ENCODE results near the gene LRRC59.
A peak's percentile ranks its signal among the peaks of the same experiment; 100 is the strongest.
"Not testable (repeated sequence)": the region's sequence is repeated elsewhere in the genome, so short reads cannot be mapped to it uniquely, and the experiment has no call there.

Gene LRRC59

DNA sequence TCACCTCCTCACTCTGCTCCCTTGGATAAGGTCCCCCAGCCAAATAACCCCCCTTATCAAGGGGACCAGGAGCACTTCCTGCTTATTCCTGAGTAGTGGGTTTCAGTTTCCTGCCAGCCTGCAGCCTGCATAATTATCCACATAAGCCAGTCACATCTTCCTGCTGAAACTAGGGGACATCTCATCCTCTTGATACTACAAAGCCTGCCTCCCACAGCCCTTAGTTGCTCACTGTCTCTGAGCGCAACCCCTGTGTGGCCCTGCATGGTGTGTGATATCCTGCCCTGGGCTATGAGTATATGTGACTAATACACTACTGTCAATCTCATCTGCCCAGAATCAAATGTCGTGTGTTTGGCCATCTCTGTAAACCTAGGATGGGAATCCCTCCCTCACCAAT, 59.4 kb downstream of the LRRC59 start:
- DNase-seq (ENCODE audit: extremely low read depth, low read depth): no peak
- H3K4me3 ChIP-seq (replicated peaks; ENCODE audit: low read depth, low read length): no peak overlapping the region
- TF ChIP-seq, protein P1, sequence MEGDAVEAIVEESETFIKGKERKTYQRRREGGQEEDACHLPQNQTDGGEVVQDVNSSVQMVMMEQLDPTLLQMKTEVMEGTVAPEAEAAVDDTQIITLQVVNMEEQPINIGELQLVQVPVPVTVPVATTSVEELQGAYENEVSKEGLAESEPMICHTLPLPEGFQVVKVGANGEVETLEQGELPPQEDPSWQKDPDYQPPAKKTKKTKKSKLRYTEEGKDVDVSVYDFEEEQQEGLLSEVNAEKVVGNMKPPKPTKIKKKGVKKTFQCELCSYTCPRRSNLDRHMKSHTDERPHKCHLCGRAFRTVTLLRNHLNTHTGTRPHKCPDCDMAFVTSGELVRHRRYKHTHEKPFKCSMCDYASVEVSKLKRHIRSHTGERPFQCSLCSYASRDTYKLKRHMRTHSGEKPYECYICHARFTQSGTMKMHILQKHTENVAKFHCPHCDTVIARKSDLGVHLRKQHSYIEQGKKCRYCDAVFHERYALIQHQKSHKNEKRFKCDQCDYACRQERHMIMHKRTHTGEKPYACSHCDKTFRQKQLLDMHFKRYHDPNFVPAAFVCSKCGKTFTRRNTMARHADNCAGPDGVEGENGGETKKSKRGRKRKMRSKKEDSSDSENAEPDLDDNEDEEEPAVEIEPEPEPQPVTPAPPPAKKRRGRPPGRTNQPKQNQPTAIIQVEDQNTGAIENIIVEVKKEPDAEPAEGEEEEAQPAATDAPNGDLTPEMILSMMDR (IDR thresholded peaks at IDR 0.05; ENCODE audit: low read depth, low read length, missing control alignments): no peak

DNA sequence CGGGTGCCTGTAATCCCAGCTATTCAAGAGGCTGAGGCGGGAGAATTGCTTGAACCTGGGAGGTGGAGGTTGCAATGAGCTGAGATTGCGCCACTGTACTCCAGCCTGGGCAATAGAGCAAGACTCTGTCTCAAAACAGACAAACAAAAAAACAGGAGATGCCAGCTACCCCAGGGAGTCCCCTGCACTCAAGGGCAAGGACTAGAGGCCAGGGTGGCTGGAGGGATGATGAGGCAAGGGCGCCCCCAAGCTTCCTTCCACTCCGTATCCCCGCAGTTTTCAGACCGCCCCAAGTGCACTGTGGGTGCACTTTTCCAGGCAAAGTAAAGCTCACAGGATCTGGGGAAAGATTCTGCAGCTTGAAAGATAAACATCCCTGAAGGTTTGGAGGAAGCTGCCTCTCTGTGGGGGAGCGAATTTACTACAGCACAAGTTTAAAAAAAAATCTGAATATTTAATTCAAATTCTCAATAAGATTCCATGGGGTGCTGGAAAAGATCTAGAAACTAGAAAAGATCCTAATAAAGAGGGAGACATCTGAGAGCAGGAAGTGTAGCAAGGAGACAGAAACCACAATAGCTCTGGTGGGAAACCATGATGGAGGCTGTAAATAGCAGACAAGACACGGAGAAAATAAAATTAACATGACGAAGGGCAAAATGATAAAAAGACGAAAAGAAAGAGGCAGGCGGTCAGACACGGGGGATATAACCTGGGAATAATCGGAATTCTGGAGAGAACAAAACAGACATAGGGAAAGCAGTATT, 63.8 kb downstream of the LRRC59 start:
- TF ChIP-seq, protein P1 (IDR thresholded peaks at IDR 0.05; ENCODE audit: low read depth, low read length, missing control alignments): peak; percentile 13
- DNase-seq (ENCODE audit: extremely low read depth, low read depth): not testable (repeated sequence)

DNA sequence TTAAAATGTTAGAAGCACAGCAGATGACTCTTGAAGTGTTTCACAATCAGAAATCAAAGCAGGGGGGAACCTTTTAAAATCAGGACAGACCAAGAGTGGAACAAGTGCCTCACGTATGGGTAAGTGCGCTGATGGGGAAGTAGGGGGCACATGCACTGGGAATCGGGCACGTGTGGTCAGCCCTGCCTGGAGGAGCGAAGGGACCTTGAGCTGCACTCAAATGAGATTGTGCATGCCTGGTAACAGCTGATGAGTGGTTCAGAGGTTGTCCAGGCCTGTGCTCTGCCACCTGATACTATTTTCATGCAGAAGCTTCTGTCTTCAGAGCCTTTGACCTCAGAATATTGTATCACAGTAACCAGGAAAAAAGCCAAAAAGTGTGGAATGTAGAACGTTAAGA, 65.1 kb downstream of the LRRC59 start:
- H3K4me3 ChIP-seq (replicated peaks; ENCODE audit: low read depth, low read length): no peak overlapping the region
- DNase-seq (ENCODE audit: extremely low read depth, low read depth): no peak
- TF ChIP-seq, protein P1 (IDR thresholded peaks at IDR 0.05; ENCODE audit: low read depth, low read length, missing control alignments): no peak

More for the DNA sequence above, 63.8 kb downstream of the LRRC59 start:
- not testable (repeated sequence) for H3K4me3 ChIP-seq (replicated peaks; ENCODE audit: low read depth, low read length)

Data from HFF-Myc (cell line).